GM19468 (cell line): ENCODE data around the gene TGM2.
"Not testable (repeated sequence)": the region's sequence is repeated elsewhere in the genome, so short reads cannot be mapped to it uniquely, and the experiment has no call there.

Experiments
- ATAC-seq: cut with Tn5 transposase; IDR thresholded peaks from one replicate; pipeline ENCODE4 v1.9.1; 2021; ENCODE audit warnings: mild to moderate bottlenecking, moderate library complexity, moderate number of reproducible peaks; ENCODE audit not compliant: unreplicated experiment; ENCODE audit errors: extremely low read depth

TGM2 gene

GRCh38 chr20:38106461-38106860, 58.6 kb downstream of the TGM2 start:
- no peak for ATAC-seq

GRCh38 chr20:38104285-38104684, 60.8 kb downstream of the TGM2 start:
- no peak for ATAC-seq

GRCh38 chr20:38102206-38102605, 62.9 kb downstream of the TGM2 start:
- ATAC-seq, result not testable (repeated sequence)

GRCh38 chr20:38098952-38099351, 66.1 kb downstream of the TGM2 start:
- no peak for ATAC-seq

- no peak for ATAC-seq
Observed at GRCh38 chr20:38095017-38095686, 69.9 kb downstream of the TGM2 start.

- ATAC-seq, result peak; percentile 29
Observed at GRCh38 chr20:38094373-38094891, 70.6 kb downstream of the TGM2 start.

GRCh38 chr20:38093641-38094077, 71.4 kb downstream of the TGM2 start:
- ATAC-seq, result no peak

GRCh38 chr20:38092915-38093314, 72.2 kb downstream of the TGM2 start:
- no peak for ATAC-seq

GRCh38 chr20:38092260-38092857, 72.7 kb downstream of the TGM2 start:
- no peak for ATAC-seq

- no peak for ATAC-seq
Observed at GRCh38 chr20:38091441-38092216, 73.4 kb downstream of the TGM2 start.

GRCh38 chr20:38090061-38090460, 75.0 kb downstream of the TGM2 start:
- ATAC-seq, result no peak

- no peak for ATAC-seq
Observed at GRCh38 chr20:38089500-38089899, 75.6 kb downstream of the TGM2 start.

- no peak for ATAC-seq
Observed at GRCh38 chr20:38085026-38085425, 80.0 kb downstream of the TGM2 start.

- no peak for ATAC-seq
Observed at GRCh38 chr20:38084425-38084951, 80.6 kb downstream of the TGM2 start.

GRCh38 chr20:38083338-38084048, 81.6 kb downstream of the TGM2 start:
- no peak for ATAC-seq

- ATAC-seq, result no peak
Observed at GRCh38 chr20:38082894-38083293, 82.2 kb downstream of the TGM2 start.

- ATAC-seq, result no peak
Observed at GRCh38 chr20:38081575-38081974, 83.5 kb downstream of the TGM2 start.

GRCh38 chr20:38079353-38079752, 85.7 kb downstream of the TGM2 start:
- no peak for ATAC-seq

GRCh38 chr20:38078084-38078483, 87.0 kb downstream of the TGM2 start:
- no peak for ATAC-seq
